H9 (cell line): ENCODE data around the gene SLC16A7. TPM values are rescaled to one million over a fixed set of nuclear protein-coding genes. Genes with fewer than 3 reads are reported as not detected.

Experiments used
- DNase-seq: peaks from one replicate; pipeline ENCODE4 v3.0.0-alpha.2; 2017
- H2AFZ ChIP-seq: one replicate; pipeline ENCODE4 v1.6.1; 2013; ENCODE audit warnings: mild to moderate bottlenecking, low read length, control low read depth, moderate library complexity
- H2AK5ac ChIP-seq: 2 replicates; pipeline ENCODE4 v1.6.1; 2013; ENCODE audit warnings: low read length, control low read depth, mixed read lengths; ENCODE audit not compliant: insufficient read length
- H2BK120ac ChIP-seq: one replicate; pipeline ENCODE4 v1.6.1; 2013; ENCODE audit warnings: low read depth, mild to moderate bottlenecking, low read length, control low read depth, inconsistent platforms; ENCODE audit not compliant: poor library complexity, severe bottlenecking
- H2BK12ac ChIP-seq: 2 replicates; pipeline ENCODE4 v1.6.1; 2013; ENCODE audit warnings: low read length, control low read depth, mixed read lengths, low read depth; ENCODE audit not compliant: insufficient read length
- H2BK15ac ChIP-seq: 2 replicates; pipeline ENCODE4 v1.6.1; 2013; ENCODE audit warnings: low read depth, low read length, control low read depth
- H2BK20ac ChIP-seq: one replicate; pipeline ENCODE4 v1.6.1; 2013; ENCODE audit warnings: low read depth, mild to moderate bottlenecking, low read length, control low read depth, inconsistent platforms; ENCODE audit not compliant: poor library complexity, severe bottlenecking
- H2BK5ac ChIP-seq: 2 replicates; pipeline ENCODE4 v1.6.1; 2013; ENCODE audit warnings: low read length, control low read depth, mixed read lengths; ENCODE audit not compliant: insufficient read length
- H3K14ac ChIP-seq: 2 replicates; pipeline ENCODE4 v1.6.1; 2013; ENCODE audit warnings: low read length, control low read depth; ENCODE audit not compliant: insufficient read depth
- H3K18ac ChIP-seq: 2 replicates; pipeline ENCODE4 v1.6.1; 2013; ENCODE audit warnings: low read depth, mild to moderate bottlenecking, mixed read lengths, low read length, control low read depth; ENCODE audit not compliant: insufficient read length
- H3K23ac ChIP-seq: 2 replicates; pipeline ENCODE4 v1.6.1; 2013; ENCODE audit warnings: low read length, control low read depth, mixed read lengths, low read depth; ENCODE audit not compliant: insufficient read length
- H3K23me2 ChIP-seq: 2 replicates; pipeline ENCODE4 v1.6.1; 2013; ENCODE audit warnings: low read depth, mild to moderate bottlenecking, mixed read lengths, low read length, control low read depth; ENCODE audit not compliant: insufficient read length, poor library complexity, severe bottlenecking
- H3K27ac ChIP-seq: 2 replicates; pipeline ENCODE4 v1.5.1; 2013; ENCODE audit warnings: low read length, control low read depth, mixed read lengths, low read depth; ENCODE audit not compliant: insufficient read length
- H3K27me3 ChIP-seq: 2 replicates; pipeline ENCODE4 v1.6.1; 2013; ENCODE audit warnings: low read length, control low read depth, inconsistent platforms; ENCODE audit not compliant: insufficient read depth
- H3K4ac ChIP-seq: 2 replicates; pipeline ENCODE4 v1.6.1; 2013; ENCODE audit warnings: low read depth, mild to moderate bottlenecking, control low read depth, inconsistent platforms, low read length, moderate library complexity
- H3K4me1 ChIP-seq: 2 replicates; pipeline ENCODE4 v1.6.1; 2013; ENCODE audit warnings: low read length, control low read depth, inconsistent platforms; ENCODE audit not compliant: insufficient read depth
- H3K4me2 ChIP-seq: 2 replicates; pipeline ENCODE4 v1.6.1; 2013; ENCODE audit warnings: low read length, control low read depth, mixed read lengths; ENCODE audit not compliant: insufficient read length, insufficient read depth
- H3K56ac ChIP-seq: 2 replicates; pipeline ENCODE4 v1.6.1; 2013; ENCODE audit warnings: low read depth, mild to moderate bottlenecking, mixed read lengths, low read length, control low read depth; ENCODE audit not compliant: insufficient read length
- H3K79me1 ChIP-seq: 2 replicates; pipeline ENCODE4 v1.6.1; 2013; ENCODE audit warnings: low read depth, mild to moderate bottlenecking, moderate library complexity, low read length, control low read depth, inconsistent platforms; ENCODE audit not compliant: insufficient read depth, poor library complexity, severe bottlenecking
- H3K79me2 ChIP-seq: 2 replicates; pipeline ENCODE4 v1.6.1; 2013; ENCODE audit warnings: low read length, control low read depth, inconsistent platforms; ENCODE audit not compliant: insufficient read depth
- H3K9ac ChIP-seq: 2 replicates; pipeline ENCODE4 v1.6.1; 2013; ENCODE audit warnings: low read length, control low read depth, mixed read lengths; ENCODE audit not compliant: insufficient read length; ENCODE audit errors: extremely low read depth
- H3K9me3 ChIP-seq: one replicate; pipeline ENCODE4 v1.6.1; 2013; ENCODE audit warnings: low read depth, low read length, inconsistent platforms; ENCODE audit not compliant: control insufficient read depth
- H3T11ph ChIP-seq: one replicate; pipeline ENCODE4 v1.6.1; 2013; ENCODE audit warnings: mild to moderate bottlenecking, low read length, control low read depth, inconsistent platforms
- H4K20me1 ChIP-seq: one replicate; pipeline ENCODE4 v1.6.1; 2013; ENCODE audit not compliant: control insufficient read depth, insufficient read length, insufficient read depth
- H4K5ac ChIP-seq: 2 replicates; pipeline ENCODE4 v1.6.1; 2013; ENCODE audit warnings: low read depth, mild to moderate bottlenecking, mixed read lengths, low read length, control low read depth; ENCODE audit not compliant: insufficient read length
- H4K8ac ChIP-seq: replicated peaks from 2 replicates; pipeline ENCODE4 v1.6.1; 2013; ENCODE audit warnings: low read length, control low read depth, mixed read lengths, low read depth; ENCODE audit not compliant: insufficient read length
- H4K91ac ChIP-seq: 2 replicates; pipeline ENCODE4 v1.6.1; 2013; ENCODE audit warnings: low read depth, mild to moderate bottlenecking, moderate library complexity, mixed read lengths, low read length, control low read depth; ENCODE audit not compliant: insufficient read length
- H3K27ac Mint-ChIP-seq, 3 experiments: 2 replicates in 2 of 3; 3 replicates in 1 of 3; pipeline ENCODE4 v1.8.0; 2020 to 2021; ENCODE audit warnings: mixed read lengths in 3 of 3, mild to moderate bottlenecking in 1 of 3, moderate library complexity in 1 of 3
- H3K27me3 Mint-ChIP-seq: 2 replicates; pipeline ENCODE4 v1.8.0; 2021; ENCODE audit warnings: low read depth, mild to moderate bottlenecking, moderate library complexity, mixed read lengths
- H3K36me3 Mint-ChIP-seq, 3 experiments: 2 replicates in 2 of 3; 3 replicates in 1 of 3; pipeline ENCODE4 v1.8.0; 2020 to 2021; ENCODE audit warnings: low read depth in 3 of 3, mixed read lengths in 3 of 3; ENCODE audit not compliant: insufficient read depth in 1 of 3
- H3K4me1 Mint-ChIP-seq, 2 experiments: 2 replicates each; pipeline ENCODE4 v1.8.0; 2020; ENCODE audit warnings: mixed read lengths in 2 of 2
- H3K4me3 Mint-ChIP-seq, 2 experiments: 2 replicates in 1 of 2; 3 replicates in 1 of 2; pipeline ENCODE4 v1.8.0; 2020 to 2021; ENCODE audit warnings: mild to moderate bottlenecking in 2 of 2, mixed read lengths in 2 of 2, moderate library complexity in 1 of 2
- H3K9me3 Mint-ChIP-seq, 2 experiments: 2 replicates in 1 of 2; 3 replicates in 1 of 2; pipeline ENCODE4 v1.8.0; 2020; ENCODE audit warnings: mild to moderate bottlenecking in 2 of 2, mixed read lengths in 2 of 2, moderate library complexity in 1 of 2
- CTCF ChIP-seq: fragments of 200-600 bp; sonication (generic); conservative IDR thresholded peaks from 3 replicates; pipeline ENCODE4 v1.8.0; 2021; ENCODE audit warnings: antibody characterized with exemption, mild to moderate bottlenecking
- WGBS: extraction: QIAGEN DNeasy Blood & Tissue Kit; methylation state at CpG from one replicate; pipeline ENCODE4 v1.1.7; 2013; ENCODE audit warnings: missing lambda C conversion rate, low lambda C conversion rate, mixed read lengths; ENCODE audit not compliant: insufficient read length; ENCODE audit errors: extremely low coverage; 5-methylcytosine and 5-hydroxymethylcytosine counted together
- total RNA-seq: library from RNA; stranded (reverse); gene quantifications from 2 replicates; pipeline ENCODE4 v1.2.1, GENCODE V29; 2021

Gene SLC16A7
- total RNA-seq, 1 experiment from 2014 or later = 2.2 TPM

GRCh38 chr12:59733200-59733599 is 137.4 kb downstream of the SLC16A7 start:
- H3K27me3 Mint-ChIP-seq = no peaks in the 10 kb centered on the region
- no CpG with 5 or more reads among the region's 8 CpGs for WGBS

More at GRCh38 chr12:59733200-59733599, 137.4 kb downstream of the SLC16A7 start:
- H2AK5ac ChIP-seq = no peak overlapping the region
- Mint-ChIP-seq H3K36me3 (no peaks in the 10 kb centered on the region), H3K4me1 (peaks cover 5 to 10% of the 10 kb centered on the region in 2 experiments), H3K9me3 (no peaks in the 10 kb centered on the region), H3K27ac (no peak overlapping the region), H3K4me3 (no peak overlapping the region)
- H2BK15ac ChIP-seq = no peak overlapping the region
- H3K23ac ChIP-seq = no peak overlapping the region
- H3K79me2 ChIP-seq = no peaks in the 10 kb centered on the region
- H3K14ac ChIP-seq = no peak overlapping the region
- no peak overlapping the region for H3T11ph ChIP-seq
- no peak overlapping the region for H2BK12ac ChIP-seq
- H3K9ac ChIP-seq = no peak overlapping the region
- no peak for DNase-seq
- no peak overlapping the region for H4K5ac ChIP-seq
- no peak overlapping the region for H3K56ac ChIP-seq
- no peak overlapping the region for H3K4ac ChIP-seq
- no peaks in the 10 kb centered on the region for H3K23me2 ChIP-seq
- TF ChIP-seq CTCF = no peak
- no peak overlapping the region for H3K27ac ChIP-seq
- no peak overlapping the region for H4K91ac ChIP-seq
- H2BK5ac ChIP-seq = no peak overlapping the region
- H3K27me3 ChIP-seq = no peaks in the 10 kb centered on the region
- no peak overlapping the region for H2BK20ac ChIP-seq
- no peaks in the 10 kb centered on the region for H3K4me1 ChIP-seq
- H3K4me2 ChIP-seq = no peak overlapping the region
- no peaks in the 10 kb centered on the region for H3K9me3 ChIP-seq
- no peak overlapping the region for H4K8ac ChIP-seq
- no peaks in the 10 kb centered on the region for H4K20me1 ChIP-seq
- no peak overlapping the region for H3K18ac ChIP-seq
- no peaks in the 10 kb centered on the region for H3K79me1 ChIP-seq
- no peak overlapping the region for H2BK120ac ChIP-seq
- H2AFZ ChIP-seq = no peak overlapping the region
